Testis (tissue), 3 donors: ENCODE results near the gene CDK17. TPM values are rescaled to one million over a fixed set of nuclear protein-coding genes. Genes with fewer than 3 reads are reported as not detected.

ENCODE experiments used
- DNase-seq: peaks from one replicate; pipeline ENCODE4 v3.0.0-alpha.2; 2019
- H3K27ac ChIP-seq, 2 donors: fragments of 200-600 bp; sonication (generic); one replicate each; pipeline ENCODE4 v1.5.1; 2019
- H3K27me3 ChIP-seq: fragments of 200-600 bp; sonication (generic); one replicate; pipeline ENCODE4 v1.5.1; 2019
- H3K36me3 ChIP-seq: fragments of 200-600 bp; sonication (generic); one replicate; pipeline ENCODE4 v1.5.1; 2017; ENCODE audit warnings: low read depth; ENCODE audit errors: missing control alignments
- H3K4me1 ChIP-seq: fragments of 200-600 bp; sonication (generic); one replicate; pipeline ENCODE4 v1.5.1; 2019
- H3K4me3 ChIP-seq, 2 donors: fragments of 200-600 bp; sonication (generic); one replicate each; pipeline ENCODE4 v1.5.1; 2017 to 2019
- H3K9me3 ChIP-seq: fragments of 200-600 bp; sonication (generic); one replicate; pipeline ENCODE4 v1.5.1; 2017
- POLR2A ChIP-seq: fragments of 450-650 bp; IDR thresholded peaks from one replicate; pipeline ENCODE4 v1.6.1; 2017; ENCODE audit warnings: antibody characterized with exemption, mild to moderate bottlenecking, moderate library complexity
- WGBS, 2 donors: methylation state at CpG; one replicate each; pipeline ENCODE4 v1.1.5; 2018; 5-methylcytosine and 5-hydroxymethylcytosine counted together
- intact Hi-C: fragments of 100-400 bp; cut with DNase I; formaldehyde crosslinking; loops from one replicate; pipeline ENCODE4 v1.15.1; 2023; ENCODE audit warnings: low total_unique reads
- polyA plus RNA-seq: library from polyadenylated mRNA; stranded (reverse); fragments of 350-450 nt; fragmentation: Illumina TruSeq; extraction: RNeasy Lipid Tissue Mini Kit (QIAGEN cat#74804); gene quantifications from one replicate; pipeline ENCODE4 v1.2.3, GENCODE V29; 2014; ENCODE audit warnings: low read depth, low replicate concordance; ENCODE audit not compliant: insufficient read depth
- total RNA-seq, 2 donors: library from RNA; depleted of rRNA; stranded (reverse); fragments of >200 nt; gene quantifications; one replicate each; pipeline ENCODE4 v1.2.3, GENCODE V29; 2016
- TF ChIP-seq, protein P1 (sequence below), 3 experiments: fragments of 450-650 bp in 2 of 3; fragments of 200-600 bp in 1 of 3; sonication (generic) in 1 of 3; IDR thresholded peaks; one replicate each; pipeline ENCODE4 v1.5.1; 2016 to 2019; ENCODE audit warnings: antibody characterized with exemption in 3 of 3, mild to moderate bottlenecking in 2 of 3, moderate library complexity in 1 of 3

The CDK17 gene
- total and polyA plus RNA-seq, 3 donors from 2014 or later, result 40.7 to 100.0 (median 91.5) TPM

- Histone ChIP-seq H3K36me3 (no peaks in the 10 kb centered on the region), H3K4me3 (no peak overlapping the region), H3K9me3 (no peaks in the 10 kb centered on the region), H3K27ac (no peak overlapping the region), H3K4me1 (peaks cover 24% of the 10 kb centered on the region), H3K27me3 (no peaks in the 10 kb centered on the region)
- DNase-seq, result no peak
- no peak for TF ChIP-seq POLR2A
- TF ChIP-seq, protein P1, sequence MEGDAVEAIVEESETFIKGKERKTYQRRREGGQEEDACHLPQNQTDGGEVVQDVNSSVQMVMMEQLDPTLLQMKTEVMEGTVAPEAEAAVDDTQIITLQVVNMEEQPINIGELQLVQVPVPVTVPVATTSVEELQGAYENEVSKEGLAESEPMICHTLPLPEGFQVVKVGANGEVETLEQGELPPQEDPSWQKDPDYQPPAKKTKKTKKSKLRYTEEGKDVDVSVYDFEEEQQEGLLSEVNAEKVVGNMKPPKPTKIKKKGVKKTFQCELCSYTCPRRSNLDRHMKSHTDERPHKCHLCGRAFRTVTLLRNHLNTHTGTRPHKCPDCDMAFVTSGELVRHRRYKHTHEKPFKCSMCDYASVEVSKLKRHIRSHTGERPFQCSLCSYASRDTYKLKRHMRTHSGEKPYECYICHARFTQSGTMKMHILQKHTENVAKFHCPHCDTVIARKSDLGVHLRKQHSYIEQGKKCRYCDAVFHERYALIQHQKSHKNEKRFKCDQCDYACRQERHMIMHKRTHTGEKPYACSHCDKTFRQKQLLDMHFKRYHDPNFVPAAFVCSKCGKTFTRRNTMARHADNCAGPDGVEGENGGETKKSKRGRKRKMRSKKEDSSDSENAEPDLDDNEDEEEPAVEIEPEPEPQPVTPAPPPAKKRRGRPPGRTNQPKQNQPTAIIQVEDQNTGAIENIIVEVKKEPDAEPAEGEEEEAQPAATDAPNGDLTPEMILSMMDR (IDR thresholded peaks at IDR 0.05), result no peak
- intact Hi-C loops, result no loop called here
Measured at GRCh38 chr12:96376865-96377264, 23.4 kb downstream of the CDK17 start.

GRCh38 chr12:96375841-96376604 is 24.2 kb downstream of the CDK17 start:
- WGBS, 2 donors, result 88 to 90% methylated on average over 1 of the region's 1 CpG
- no peaks in the 10 kb centered on the region for H3K9me3 ChIP-seq
- H3K4me1 ChIP-seq, result peaks cover 32% of the 10 kb centered on the region
- no peak overlapping the region for H3K27ac ChIP-seq
- no peaks in the 10 kb centered on the region for H3K27me3 ChIP-seq
- intact Hi-C loops, result no loop called here
- H3K36me3 ChIP-seq, result no peaks in the 10 kb centered on the region
- no peak for DNase-seq
- H3K4me3 ChIP-seq, result no peak overlapping the region
- no peak for TF ChIP-seq POLR2A
- TF ChIP-seq, protein P1 (IDR thresholded peaks at IDR 0.05), result no peak

DNA sequence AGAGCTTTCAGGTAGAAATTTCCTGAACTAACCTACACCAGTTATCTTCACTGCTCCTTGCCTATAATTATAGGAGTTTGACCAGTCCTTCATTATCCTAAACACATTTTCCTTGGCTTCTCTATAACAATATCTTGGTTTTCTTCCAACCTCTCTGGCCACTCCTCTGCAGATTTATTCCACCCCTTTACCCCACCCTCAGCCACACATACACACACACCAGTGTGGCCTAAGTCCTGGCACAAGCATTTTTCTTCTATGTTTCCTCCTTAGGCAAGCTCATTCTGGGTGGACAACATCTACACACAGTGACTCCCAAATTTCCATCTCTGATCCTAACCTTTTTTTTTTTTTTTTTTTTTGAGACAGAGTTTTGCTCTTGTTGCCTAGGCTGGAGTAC is 25.1 kb downstream of the CDK17 start:
- Histone ChIP-seq H3K36me3 (no peaks in the 10 kb centered on the region), H3K4me3 (no peak overlapping the region), H3K4me1 (peaks cover 34% of the 10 kb centered on the region), H3K27me3 (no peaks in the 10 kb centered on the region), H3K9me3 (no peaks in the 10 kb centered on the region), H3K27ac (no peak overlapping the region)
- TF ChIP-seq POLR2A, result no peak
- TF ChIP-seq, protein P1 (IDR thresholded peaks at IDR 0.05), result no peak
- DNase-seq, result no peak
- intact Hi-C loops, result no loop called here

- 56 to 62% methylated on average over 2 of the region's 2 CpGs for WGBS, 2 donors
- no peaks in the 10 kb centered on the region for H3K36me3 ChIP-seq
- DNase-seq, result no peak
- TF ChIP-seq, protein P1 (IDR thresholded peaks at IDR 0.05), result no peak
- TF ChIP-seq POLR2A, result no peak
- no peak overlapping the region for H3K4me3 ChIP-seq
- no peaks in the 10 kb centered on the region for H3K9me3 ChIP-seq
- H3K27ac ChIP-seq, result no peak overlapping the region
- intact Hi-C loops, result no loop called here
- no peaks in the 10 kb centered on the region for H3K27me3 ChIP-seq
- H3K4me1 ChIP-seq, result peaks cover 34% of the 10 kb centered on the region
Measured at GRCh38 chr12:96371790-96372699, 28.2 kb downstream of the CDK17 start.
